ENCODE data around the gene UPB1.

The UPB1 gene

DNA sequence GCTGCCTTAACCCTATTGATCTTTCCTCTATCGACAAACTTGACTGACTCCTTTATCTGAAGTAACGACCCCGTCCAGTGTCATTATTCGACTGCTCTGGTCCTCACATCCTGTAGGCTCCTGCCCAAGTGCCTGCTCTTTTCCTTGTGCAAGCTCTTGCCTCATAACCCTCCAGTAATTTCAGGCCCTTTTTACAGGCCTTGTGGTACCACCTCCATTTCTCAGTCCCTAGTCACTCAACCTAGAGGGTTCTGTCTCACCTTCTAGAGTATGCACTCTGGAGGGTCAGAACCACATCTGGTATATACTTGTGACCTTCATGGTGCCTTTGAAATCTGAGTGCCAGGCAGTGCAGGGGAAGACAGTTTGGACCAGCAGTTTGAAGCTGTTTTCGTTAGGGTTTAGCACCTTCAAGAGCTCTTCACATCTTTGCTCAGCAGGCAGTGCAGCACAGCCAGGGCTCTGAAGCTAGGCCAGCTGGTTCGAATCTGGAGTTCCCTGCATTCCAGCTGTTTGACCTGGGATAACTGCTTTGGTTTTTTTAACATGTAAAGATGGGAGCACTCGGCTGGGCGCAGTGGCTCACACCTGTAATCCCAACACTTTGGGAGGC, 71.9 kb downstream of the UPB1 start:
- no peak for ATAC-seq

GRCh38 chr22:24567668-24568067, 72.5 kb downstream of the UPB1 start:
- no peak for ATAC-seq

- ATAC-seq: no peak
These were observed 76.1 kb downstream of the UPB1 start for GRCh38 chr22:24571266-24571665.

GRCh38 chr22:24576778-24577177, 81.6 kb downstream of the UPB1 start:
- no peak for ATAC-seq

Data from activated CD4-positive, CD25-positive, alpha-beta regulatory T cell treated with anti-CD3 and anti-CD28 coated beads, Interleukin-2, amount 50 U/mL, for 24 hours (primary cell).